HEK293 (cell line): ENCODE data around the gene CRTAP.
"Not testable (repeated sequence)": the region's sequence is repeated elsewhere in the genome, so short reads cannot be mapped to it uniquely, and the experiment has no call there.

Experiments used
- CTCF ChIP-seq: fragments of 450-650 bp; formaldehyde crosslinking; IDR thresholded peaks from 2 replicates; pipeline ENCODE4 v1.5.1; 2016; ENCODE audit warnings: missing biosample characterization, missing genetic modification characterization
- GLI4 ChIP-seq: fragments of 450-650 bp; formaldehyde crosslinking; IDR thresholded peaks from 2 replicates; pipeline ENCODE4 v1.5.1; 2016; ENCODE audit warnings: missing biosample characterization, missing genetic modification characterization
- ZBTB49 ChIP-seq: fragments of 450-650 bp; formaldehyde crosslinking; IDR thresholded peaks from 2 replicates; pipeline ENCODE4 v1.5.1; 2016; ENCODE audit warnings: missing biosample characterization, missing genetic modification characterization, low read depth
- ZNF23 ChIP-seq: fragments of 450-650 bp; formaldehyde crosslinking; IDR thresholded peaks from 2 replicates; pipeline ENCODE4 v1.5.1; 2016; ENCODE audit warnings: missing biosample characterization, missing genetic modification characterization, borderline replicate concordance
- ZNF48 ChIP-seq: fragments of 450-650 bp; formaldehyde crosslinking; IDR thresholded peaks from 2 replicates; pipeline ENCODE4 v1.5.1; 2016; ENCODE audit warnings: missing biosample characterization, missing genetic modification characterization

- TF ChIP-seq ZNF48; GLI4 (tag by site-specific recombination); CTCF; ZNF23; ZBTB49 (tag by site-specific recombination): not testable (repeated sequence)
Observed at GRCh38 chr3:33139006-33139623, 25.3 kb downstream of the CRTAP start.
